ENCODE data around the gene RAVER1.

DNA sequence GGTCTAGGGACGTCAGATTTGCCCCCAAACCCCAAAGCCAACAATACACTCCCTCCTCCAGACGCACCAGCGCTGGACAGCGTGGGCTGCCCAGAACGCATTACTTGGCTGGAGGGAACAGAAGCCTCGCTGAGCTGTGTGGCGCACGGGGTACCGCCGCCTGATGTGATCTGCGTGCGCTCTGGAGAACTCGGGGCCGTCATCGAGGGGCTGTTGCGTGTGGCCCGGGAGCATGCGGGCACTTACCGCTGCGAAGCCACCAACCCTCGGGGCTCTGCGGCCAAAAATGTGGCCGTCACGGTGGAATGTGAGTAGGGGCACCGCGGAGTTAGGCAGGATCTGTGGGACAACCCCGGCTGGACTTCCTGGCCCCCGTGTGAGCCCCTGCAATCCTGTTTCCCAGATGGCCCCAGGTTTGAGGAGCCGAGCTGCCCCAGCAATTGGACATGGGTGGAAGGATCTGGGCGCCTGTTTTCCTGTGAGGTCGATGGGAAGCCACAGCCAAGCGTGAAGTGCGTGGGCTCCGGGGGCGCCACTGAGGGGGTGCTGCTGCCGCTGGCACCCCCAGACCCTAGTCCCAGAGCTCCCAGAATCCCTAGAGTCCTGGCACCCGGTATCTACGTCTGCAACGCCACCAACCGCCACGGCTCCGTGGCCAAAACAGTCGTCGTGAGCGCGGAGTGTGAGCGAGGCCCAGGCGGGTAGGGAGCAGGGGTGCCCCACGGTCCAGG, 39.5 kb downstream of the RAVER1 start:
- TF ChIP-seq, protein P1, sequence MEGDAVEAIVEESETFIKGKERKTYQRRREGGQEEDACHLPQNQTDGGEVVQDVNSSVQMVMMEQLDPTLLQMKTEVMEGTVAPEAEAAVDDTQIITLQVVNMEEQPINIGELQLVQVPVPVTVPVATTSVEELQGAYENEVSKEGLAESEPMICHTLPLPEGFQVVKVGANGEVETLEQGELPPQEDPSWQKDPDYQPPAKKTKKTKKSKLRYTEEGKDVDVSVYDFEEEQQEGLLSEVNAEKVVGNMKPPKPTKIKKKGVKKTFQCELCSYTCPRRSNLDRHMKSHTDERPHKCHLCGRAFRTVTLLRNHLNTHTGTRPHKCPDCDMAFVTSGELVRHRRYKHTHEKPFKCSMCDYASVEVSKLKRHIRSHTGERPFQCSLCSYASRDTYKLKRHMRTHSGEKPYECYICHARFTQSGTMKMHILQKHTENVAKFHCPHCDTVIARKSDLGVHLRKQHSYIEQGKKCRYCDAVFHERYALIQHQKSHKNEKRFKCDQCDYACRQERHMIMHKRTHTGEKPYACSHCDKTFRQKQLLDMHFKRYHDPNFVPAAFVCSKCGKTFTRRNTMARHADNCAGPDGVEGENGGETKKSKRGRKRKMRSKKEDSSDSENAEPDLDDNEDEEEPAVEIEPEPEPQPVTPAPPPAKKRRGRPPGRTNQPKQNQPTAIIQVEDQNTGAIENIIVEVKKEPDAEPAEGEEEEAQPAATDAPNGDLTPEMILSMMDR (IDR thresholded peaks at IDR 0.05): no peak
- TF ChIP-seq POLR2AphosphoS5 (IDR thresholded peaks at IDR 0.05) (no peak), EP300 (IDR thresholded peaks at IDR 0.05) (no peak), POLR2A (IDR thresholded peaks at IDR 0.05; ENCODE audit: low read depth) (no peak)
